ENCODE results near the gene GDF7.
"Not testable (repeated sequence)": the region's sequence is repeated elsewhere in the genome, so short reads cannot be mapped to it uniquely, and the experiment has no call there.

DNA sequence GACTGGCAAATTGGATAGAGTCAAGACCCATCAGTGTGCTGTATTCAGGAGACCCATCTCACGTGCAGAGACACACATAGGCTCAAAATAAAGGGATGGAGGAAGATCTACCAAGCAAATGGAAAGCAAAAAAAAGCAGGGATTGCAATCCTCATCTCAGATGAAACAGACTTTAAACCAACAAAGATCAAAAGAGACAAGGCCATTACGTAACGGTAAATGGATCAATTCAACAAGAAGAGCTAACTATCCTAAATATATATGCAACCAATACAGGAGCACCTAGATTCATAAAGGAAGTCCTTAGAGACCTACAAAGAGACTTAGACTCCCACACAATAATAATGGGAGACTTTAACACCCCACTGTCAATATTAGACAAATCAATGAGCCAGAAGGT lies 46.6 kb downstream of the GDF7 start:
- not testable (repeated sequence) for TF ChIP-seq POLR2A (IDR thresholded peaks at IDR 0.05); CTCF (IDR thresholded peaks at IDR 0.05 in 8 of 11, conservative IDR thresholded peaks at IDR 0.05 in 3 of 11); POLR2AphosphoS5 (IDR thresholded peaks at IDR 0.05)
